Adrenal gland (tissue), 12 donors: ENCODE data around the gene KLHL29. TPM values are rescaled to one million over a fixed set of nuclear protein-coding genes. Genes with fewer than 3 reads are reported as not detected.

ENCODE experiments used
- DNase-seq, 7 donors: peaks; one replicate each; pipeline ENCODE4 v3.0.0-alpha.2; 2019 to 2020
- H3K27ac ChIP-seq, 5 donors: fragments of 200-600 bp; sonication (generic) in 4 of 5; 1 replicate in 3 of 5; 2 replicates in 2 of 5; pipeline versions ENCODE4 v1.5.1 to v1.8.0; 2016 to 2020; ENCODE audit warnings: mild to moderate bottlenecking in 1 of 5
- H3K27me3 ChIP-seq: fragments of 200-600 bp; 2 replicates; pipeline ENCODE4 v1.8.0; 2021
- H3K36me3 ChIP-seq, 2 donors: fragments of 200-600 bp; replicated peaks in 1 of 2; 1 replicate in 1 of 2; 2 replicates in 1 of 2; pipeline versions ENCODE4 v1.5.1 to v1.8.0; 2018 to 2022
- H3K4me1 ChIP-seq, 2 donors: fragments of 200-600 bp; replicated peaks in 1 of 2; 1 replicate in 1 of 2; 2 replicates in 1 of 2; pipeline versions ENCODE4 v1.5.1 to v1.8.0; 2018 to 2021
- H3K4me3 ChIP-seq, 4 donors: fragments of 200-600 bp; sonication (generic) in 3 of 4; one replicate each; pipeline ENCODE4 v1.5.1; 2016 to 2018
- H3K9me3 ChIP-seq, 3 donors: fragments of 200-600 bp; sonication (generic) in 1 of 3; replicated peaks in 1 of 3; 1 replicate in 2 of 3; 2 replicates in 1 of 3; pipeline versions ENCODE4 v1.5.1 to v1.8.0; 2016 to 2021
- POLR2A ChIP-seq, 2 donors: fragments of 450-650 bp; IDR thresholded peaks; one replicate each; pipeline ENCODE4 v1.6.1; 2017; ENCODE audit warnings: antibody characterized with exemption in 2 of 2, mild to moderate bottlenecking in 2 of 2, moderate library complexity in 1 of 2
- WGBS, 4 donors: extraction: QIAGEN DNeasy Blood & Tissue Kit in 2 of 4; methylation state at CpG; one replicate each; pipeline versions ENCODE4 v1.1.5 to v1.1.7; 2013 to 2017; 5-methylcytosine and 5-hydroxymethylcytosine counted together
- intact Hi-C, 2 donors: fragments of 100-400 bp; cut with DNase I; formaldehyde crosslinking; loops; one replicate each; pipeline versions ENCODE4 v1.14.1 to v1.15.0; 2022 to 2023
- polyA plus RNA-seq, 3 donors: library from polyadenylated mRNA; stranded (reverse); fragments of 200-250 nt in 2 of 3; fragments of 350-450 nt in 1 of 3; fragmentation: Illumina TruSeq in 1 of 3; extraction: RNeasy Lipid Tissue Mini Kit (QIAGEN cat#74804) in 1 of 3; gene quantifications; one replicate each; pipeline ENCODE4 v1.2.3, GENCODE V29; 2013 to 2014
- total RNA-seq, 9 donors: library from RNA; depleted of rRNA in 4 of 9; stranded (reverse); fragments of >200 nt in 4 of 9; fragments of 120-200 nt in 1 of 9; fragmentation: NEBNext Ultra II Directional in 1 of 9; extraction: Animal tissue kit (Norgen Biotek cat#: 25700) in 1 of 9; gene quantifications; one replicate each; pipeline versions ENCODE4 v1.1.0 to v1.2.4, GENCODE V29; 2013 to 2023
- TF ChIP-seq, protein P1 (sequence below), 6 experiments: fragments of 450-650 bp in 4 of 6; fragments of 200-600 bp in 2 of 6; sonication (generic) in 1 of 6; IDR thresholded peaks; 1 replicate in 5 of 6; 2 replicates in 1 of 6; pipeline versions ENCODE4 v1.5.1 to v1.8.0; 2016 to 2021; ENCODE audit warnings: antibody characterized with exemption in 6 of 6, mild to moderate bottlenecking in 2 of 6, moderate library complexity in 1 of 6
- donor health status: healthy with polysubstance abuse.
- donor health status: Bipolar disorder and iron deficiency.
- donor health status: DM: yes; HTN: yes; CAD: no.
- donor health status: DM: no; HTN: no; CAD: no.
- donor health status: DM: no; HTN: no; CAD: no.
- donor health status: DM: yes; HTN: yes; CAD: no.

The KLHL29 gene
- total and polyA plus RNA-seq, 12 donors, result 1.9 to 24.5 (median 15.7) TPM

GRCh38 chr2:23711979-23712755 lies 327.2 kb downstream of the KLHL29 start:
- DNase-seq, result peak in 2 of 7 donors; percentile 30 to 40
- 74 to 82% (median 76%) methylated on average over 5 to 7 of the region's 7 CpGs for WGBS, 4 donors

DNA sequence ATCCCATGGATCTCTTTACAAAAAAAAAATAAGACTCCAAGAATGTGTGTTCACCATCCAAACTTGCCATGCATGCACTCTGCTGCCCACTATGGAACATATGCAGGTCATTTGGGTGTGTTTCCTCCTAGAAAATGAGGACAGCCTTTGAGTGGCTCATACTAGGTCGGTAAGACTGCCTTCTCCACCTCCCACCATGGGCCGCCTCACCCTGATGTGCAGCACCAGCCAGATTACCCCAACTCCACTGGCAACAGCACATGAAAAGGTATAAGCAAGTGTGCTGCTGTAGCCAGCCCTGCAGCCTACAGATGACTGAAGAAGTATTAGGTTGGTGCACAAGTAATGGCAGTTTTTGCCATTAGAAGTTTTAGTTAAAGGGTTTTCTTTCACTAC lies 327.8 kb downstream of the KLHL29 start:
- intact Hi-C loops, result no loop called here
- no peak overlapping the region for H3K4me3 ChIP-seq
- no peaks in the 10 kb centered on the region for H3K9me3 ChIP-seq
- TF ChIP-seq POLR2A (IDR thresholded peaks at IDR 0.05), result no peak
- TF ChIP-seq, protein P1, sequence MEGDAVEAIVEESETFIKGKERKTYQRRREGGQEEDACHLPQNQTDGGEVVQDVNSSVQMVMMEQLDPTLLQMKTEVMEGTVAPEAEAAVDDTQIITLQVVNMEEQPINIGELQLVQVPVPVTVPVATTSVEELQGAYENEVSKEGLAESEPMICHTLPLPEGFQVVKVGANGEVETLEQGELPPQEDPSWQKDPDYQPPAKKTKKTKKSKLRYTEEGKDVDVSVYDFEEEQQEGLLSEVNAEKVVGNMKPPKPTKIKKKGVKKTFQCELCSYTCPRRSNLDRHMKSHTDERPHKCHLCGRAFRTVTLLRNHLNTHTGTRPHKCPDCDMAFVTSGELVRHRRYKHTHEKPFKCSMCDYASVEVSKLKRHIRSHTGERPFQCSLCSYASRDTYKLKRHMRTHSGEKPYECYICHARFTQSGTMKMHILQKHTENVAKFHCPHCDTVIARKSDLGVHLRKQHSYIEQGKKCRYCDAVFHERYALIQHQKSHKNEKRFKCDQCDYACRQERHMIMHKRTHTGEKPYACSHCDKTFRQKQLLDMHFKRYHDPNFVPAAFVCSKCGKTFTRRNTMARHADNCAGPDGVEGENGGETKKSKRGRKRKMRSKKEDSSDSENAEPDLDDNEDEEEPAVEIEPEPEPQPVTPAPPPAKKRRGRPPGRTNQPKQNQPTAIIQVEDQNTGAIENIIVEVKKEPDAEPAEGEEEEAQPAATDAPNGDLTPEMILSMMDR (IDR thresholded peaks at IDR 0.05), result no peak
- H3K27me3 ChIP-seq, result no peaks in the 10 kb centered on the region
- DNase-seq, result no peak
- peaks cover 0 to 3% of the 10 kb centered on the region in 2 donors for H3K36me3 ChIP-seq
- H3K27ac ChIP-seq, result no peak overlapping the region
- H3K4me1 ChIP-seq, result peaks cover 0 to 11% of the 10 kb centered on the region in 2 donors
- 78 to 85% (median 81%) methylated on average over 2 of the region's 2 CpGs for WGBS, 4 donors

More at GRCh38 chr2:23711979-23712755, 327.2 kb downstream of the KLHL29 start:
- intact Hi-C loops, result no loop called here
- TF ChIP-seq, protein P1 (IDR thresholded peaks at IDR 0.05), result no peak
- TF ChIP-seq POLR2A (IDR thresholded peaks at IDR 0.05), result no peak
- no peak overlapping the region for H3K4me3 ChIP-seq
- no peaks in the 10 kb centered on the region for H3K9me3 ChIP-seq
- peak overlapping the region in 1 of 5 donors; percentile 3 for H3K27ac ChIP-seq
- peaks cover 0 to 8% of the 10 kb centered on the region in 2 donors for H3K36me3 ChIP-seq
- peaks cover 5 to 17% of the 10 kb centered on the region in 2 donors for H3K4me1 ChIP-seq
- H3K27me3 ChIP-seq, result no peaks in the 10 kb centered on the region

DNA sequence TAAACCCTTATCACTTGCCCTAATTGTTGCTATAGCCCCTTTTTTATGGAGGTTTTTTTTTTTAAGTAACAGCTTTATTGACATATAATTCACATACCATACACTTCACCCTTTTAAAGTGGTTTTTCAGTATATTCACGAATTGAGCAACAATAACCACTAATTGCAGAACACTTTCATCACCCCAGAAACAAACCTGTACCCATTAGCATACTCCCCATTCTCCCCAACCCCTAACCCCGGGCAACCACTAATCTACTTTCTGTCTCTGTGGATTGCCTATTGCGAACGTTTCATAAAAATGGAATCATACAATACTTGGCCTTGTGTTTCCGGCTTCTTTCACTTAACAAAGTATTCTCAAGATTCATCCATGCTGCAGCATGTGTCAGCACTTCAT lies 328.4 kb downstream of the KLHL29 start:
- no peak for DNase-seq
- 77 to 87% (median 84%) methylated on average over 5 of the region's 5 CpGs for WGBS, 4 donors

GRCh38 chr2:23718931-23719700 lies 334.1 kb downstream of the KLHL29 start:
- TF ChIP-seq POLR2A (IDR thresholded peaks at IDR 0.05), result no peak
- TF ChIP-seq, protein P1 (IDR thresholded peaks at IDR 0.05), result no peak
- Histone ChIP-seq H3K4me1 (no peaks in the 10 kb centered on the region), H3K4me3 (no peak overlapping the region), H3K9me3 (peaks cover 0 to 10% (median 0%) of the 10 kb centered on the region in 3 donors), H3K27ac (no peak overlapping the region), H3K36me3 (no peaks in the 10 kb centered on the region), H3K27me3 (no peaks in the 10 kb centered on the region)
- no peak for DNase-seq
- WGBS, 4 donors, result 86 to 96% (median 92%) methylated on average over 4 of the region's 4 CpGs
- intact Hi-C loops, result no loop called here

More for the DNA sequence above, 328.4 kb downstream of the KLHL29 start:
- Histone ChIP-seq H3K27ac (no peak overlapping the region), H3K9me3 (no peaks in the 10 kb centered on the region), H3K4me3 (no peak overlapping the region), H3K27me3 (no peaks in the 10 kb centered on the region), H3K4me1 (peaks cover 0 to 11% of the 10 kb centered on the region in 2 donors), H3K36me3 (peaks cover 0 to 3% of the 10 kb centered on the region in 2 donors)
- intact Hi-C loops, result no loop called here
- no peak for TF ChIP-seq POLR2A (IDR thresholded peaks at IDR 0.05)
- TF ChIP-seq, protein P1 (IDR thresholded peaks at IDR 0.05), result no peak
